Ishikawa (cell line): ENCODE data around the gene SUCLG2.

Experiments used
- EP300 ChIP-seq: IDR thresholded peaks from 2 replicates; pipeline ENCODE4 v1.6.1; 2012; ENCODE audit warnings: borderline replicate concordance
- MAX ChIP-seq: IDR thresholded peaks from 2 replicates; pipeline ENCODE4 v1.6.1; 2012
- TCF12 ChIP-seq: IDR thresholded peaks from 2 replicates; pipeline ENCODE4 v1.6.1; 2012; ENCODE audit warnings: low read depth

GRCh38 chr3:67389176-67389575 lies 265.2 kb downstream of the SUCLG2 start:
- no peak for TF ChIP-seq EP300
- no peak for TF ChIP-seq MAX
- no peak for TF ChIP-seq TCF12
